OCI-LY1 (cell line): ENCODE results near the gene ZNF239.

ENCODE experiments used
- CTCF ChIP-seq: fragments of 200-600 bp; sonication (generic), shearing (Covaris generic); IDR thresholded peaks from 2 replicates; pipeline ENCODE4 v1.5.1; 2017; ENCODE audit warnings: mild to moderate bottlenecking, antibody characterized with exemption, low read length, moderate library complexity, mixed read lengths
- EZH2 ChIP-seq: fragments of 200-600 bp; sonication (generic), shearing (Covaris generic); IDR thresholded peaks from 2 replicates; pipeline ENCODE4 v1.8.0; 2017; ENCODE audit warnings: borderline replicate concordance, mixed run types, mild to moderate bottlenecking, antibody characterized with exemption, low read length, moderate library complexity, mixed read lengths

GRCh38 chr10:43606323-43607198 lies 32.1 kb upstream of the ZNF239 start, which contains the start of gene ZNF485:
- TF ChIP-seq EZH2 = no peak
- TF ChIP-seq CTCF = no peak
